ENCODE measurements around the gene CPPED1. TPM values are rescaled to one million over a fixed set of nuclear protein-coding genes. Genes with fewer than 3 reads are reported as not detected.
"Not testable (repeated sequence)": the region's sequence is repeated elsewhere in the genome, so short reads cannot be mapped to it uniquely, and the experiment has no call there.

CPPED1 gene
- total and polyA plus RNA-seq, 10 donors = 10.0 to 66.3 (median 45.4) TPM

GRCh38 chr16:12802661-12803060 is 1.0 kb downstream of the CPPED1 start:
- H3K27ac ChIP-seq = peak overlapping the region; percentile 89 to 98 (median 93)

GRCh38 chr16:12802048-12802447 is 1.6 kb downstream of the CPPED1 start:
- H3K4me3 ChIP-seq = peak overlapping the region in 7 of 8 donors; percentile 50 to 83 (median 70)
- H3K4me1 ChIP-seq = peaks cover 14 to 68% (median 31%) of the 10 kb centered on the region in 6 donors
- H3K27me3 ChIP-seq (replicated peaks in 1 of 7) = no peaks in the 10 kb centered on the region
- H3K9me3 ChIP-seq = no peaks in the 10 kb centered on the region
- DNase-seq = no peak
- intact Hi-C loops (cut with DNase I; ENCODE audit: low total_unique reads) = no loop called here
- H3K27ac ChIP-seq = peak overlapping the region in 7 of 8 donors; percentile 63 to 98 (median 92)
- H3K36me3 ChIP-seq = no peaks in the 10 kb centered on the region
- no peak for TF ChIP-seq POLR2AphosphoS5 (IDR thresholded peaks at IDR 0.05)
- no peak for TF ChIP-seq POLR2A (IDR thresholded peaks at IDR 0.05)
- TF ChIP-seq CTCF (IDR thresholded peaks at IDR 0.05 in 8 of 11, conservative IDR thresholded peaks at IDR 0.05 in 3 of 11) = no peak
- WGBS, 5 donors = 75 to 87% (median 81%) methylated on average over 9 of the region's 9 CpGs

More at GRCh38 chr16:12802661-12803060, 1.0 kb downstream of the CPPED1 start:
- Histone ChIP-seq H3K27me3 (replicated peaks in 1 of 7) (no peaks in the 10 kb centered on the region), H3K9me3 (no peaks in the 10 kb centered on the region), H3K4me1 (peaks cover 14 to 66% (median 31%) of the 10 kb centered on the region in 6 donors), H3K36me3 (no peaks in the 10 kb centered on the region), H3K4me3 (peak overlapping the region; percentile 50 to 83 (median 69))
- TF ChIP-seq POLR2A (IDR thresholded peaks at IDR 0.05) = no peak
- no peak for TF ChIP-seq POLR2AphosphoS5 (IDR thresholded peaks at IDR 0.05)
- WGBS, 5 donors = 61 to 82% (median 74%) methylated on average over 6 of the region's 6 CpGs
- intact Hi-C loops (cut with DNase I; ENCODE audit: low total_unique reads) = no loop called here
- DNase-seq = no peak

- TF ChIP-seq CTCF (IDR thresholded peaks at IDR 0.05 in 8 of 11, conservative IDR thresholded peaks at IDR 0.05 in 3 of 11) = no peak
- TF ChIP-seq POLR2AphosphoS5 (IDR thresholded peaks at IDR 0.05) = peak in 1 of 3 donors; percentile 60
- TF ChIP-seq POLR2A (IDR thresholded peaks at IDR 0.05) = no peak
- DNase-seq = no peak
- Histone ChIP-seq H3K4me3 (peak overlapping the region in 7 of 8 donors; percentile 50 to 83 (median 70)), H3K27me3 (replicated peaks in 1 of 7) (no peaks in the 10 kb centered on the region), H3K36me3 (no peaks in the 10 kb centered on the region), H3K4me1 (peaks cover 14 to 68% (median 31%) of the 10 kb centered on the region in 6 donors), H3K27ac (peak overlapping the region; percentile 15 to 98 (median 92)), H3K9me3 (no peaks in the 10 kb centered on the region)
- intact Hi-C loops (cut with DNase I; ENCODE audit: low total_unique reads) = no loop called here
- whole genome bisulfite sequencing, 5 donors = 3 to 30% (median 4%) methylated on average over 4 of the region's 4 CpGs
Observed at GRCh38 chr16:12801511-12802042, 2.1 kb downstream of the CPPED1 start.

GRCh38 chr16:12800817-12801216 is 2.9 kb downstream of the CPPED1 start:
- DNase-seq = no peak
- H3K36me3 ChIP-seq = peaks cover 0 to 5% (median 0%) of the 10 kb centered on the region in 6 donors
- no peaks in the 10 kb centered on the region for H3K27me3 ChIP-seq (replicated peaks in 1 of 7)
- WGBS, 5 donors = 39 to 72% (median 65%) methylated on average over 6 of the region's 6 CpGs
- TF ChIP-seq POLR2AphosphoS5 (IDR thresholded peaks at IDR 0.05) (no peak), POLR2A (IDR thresholded peaks at IDR 0.05) (no peak), CTCF (IDR thresholded peaks at IDR 0.05 in 8 of 11, conservative IDR thresholded peaks at IDR 0.05 in 3 of 11) (no peak)
- H3K9me3 ChIP-seq = no peaks in the 10 kb centered on the region
- peak overlapping the region; percentile 14 to 98 (median 92) for H3K27ac ChIP-seq
- H3K4me3 ChIP-seq = peak overlapping the region in 3 of 8 donors; percentile 3 to 83 (median 73)
- peaks cover 14 to 68% (median 31%) of the 10 kb centered on the region in 6 donors for H3K4me1 ChIP-seq
- intact Hi-C loops (cut with DNase I; ENCODE audit: low total_unique reads) = no loop called here

- intact Hi-C loops (cut with DNase I; ENCODE audit: low total_unique reads); DNase-seq: not testable (repeated sequence)
- peaks cover 0 to 13% (median 0%) of the 10 kb centered on the region in 6 donors for H3K36me3 ChIP-seq
Observed at GRCh38 chr16:12799996-12800395, 3.7 kb downstream of the CPPED1 start.

More at GRCh38 chr16:12799996-12800395, 3.7 kb downstream of the CPPED1 start:
- Histone ChIP-seq H3K27ac (peak overlapping the region in 6 of 8 donors; percentile 67 to 98 (median 94)), H3K4me1 (peaks cover 14 to 68% (median 31%) of the 10 kb centered on the region in 6 donors)
- not testable (repeated sequence) for H3K9me3 ChIP-seq; H3K27me3 ChIP-seq (replicated peaks in 1 of 7); H3K4me3 ChIP-seq
- WGBS, 5 donors = 89 to 93% (median 91%) methylated on average over 6 to 8 of the region's 8 CpGs

All from spleen (tissue), 11 donors.